Progenitor cell of endocrine pancreas (in vitro differentiated cells): ENCODE data around the gene TNP2. TPM values are rescaled to one million over a fixed set of nuclear protein-coding genes. Genes with fewer than 3 reads are reported as not detected.

Source experiments
- DNase-seq: peaks from one replicate; pipeline ENCODE4 v3.0.0; 2021; ENCODE audit warnings: low spot score; ENCODE audit not compliant: unreplicated experiment
- H3K27ac Mint-ChIP-seq: 2 replicates; pipeline ENCODE4 v1.8.0; 2021; ENCODE audit warnings: mild to moderate bottlenecking, moderate library complexity, mixed read lengths
- H3K27me3 Mint-ChIP-seq: 2 replicates; pipeline ENCODE4 v1.8.0; 2021; ENCODE audit warnings: mixed read lengths
- H3K36me3 Mint-ChIP-seq: 2 replicates; pipeline ENCODE4 v1.8.0; 2022; ENCODE audit warnings: mixed read lengths; ENCODE audit not compliant: insufficient read depth
- H3K4me1 Mint-ChIP-seq: 2 replicates; pipeline ENCODE4 v1.8.0; 2021; ENCODE audit warnings: low read depth, mixed read lengths
- H3K4me3 Mint-ChIP-seq: 2 replicates; pipeline ENCODE4 v1.8.0; 2021; ENCODE audit warnings: low read depth, mild to moderate bottlenecking, moderate library complexity, mixed read lengths
- H3K9me3 Mint-ChIP-seq: 2 replicates; pipeline ENCODE4 v1.8.0; 2021; ENCODE audit warnings: low read depth, mixed read lengths
- CTCF ChIP-seq: fragments of 200-600 bp; sonication (generic); IDR thresholded peaks from one replicate; pipeline ENCODE4 v1.5.0; 2021; ENCODE audit warnings: antibody characterized with exemption, mild to moderate bottlenecking; ENCODE audit not compliant: unreplicated experiment
- total RNA-seq: library from RNA; stranded (reverse); gene quantifications from 2 replicates; pipeline ENCODE4 v1.2.1, GENCODE V29; 2021

TNP2 gene
- total RNA-seq, 1 donor from 2014 or later, result not detected

- Mint-ChIP-seq H3K4me1 (peaks cover 3% of the 10 kb centered on the region), H3K9me3 (no peaks in the 10 kb centered on the region), H3K4me3 (no peak overlapping the region), H3K36me3 (no peaks in the 10 kb centered on the region), H3K27ac (no peak overlapping the region), H3K27me3 (peaks cover 3% of the 10 kb centered on the region)
- no peak for DNase-seq
- TF ChIP-seq CTCF, result no peak
Measured at GRCh38 chr16:11240636-11241473, 28.3 kb downstream of the TNP2 start.

GRCh38 chr16:11239644-11240632, 29.2 kb downstream of the TNP2 start:
- no peak overlapping the region for H3K27ac Mint-ChIP-seq
- H3K4me3 Mint-ChIP-seq, result no peak overlapping the region
- no peak for DNase-seq
- H3K36me3 Mint-ChIP-seq, result no peaks in the 10 kb centered on the region
- no peak for TF ChIP-seq CTCF
- H3K9me3 Mint-ChIP-seq, result no peaks in the 10 kb centered on the region
- peaks cover under 1% of the 10 kb centered on the region for H3K27me3 Mint-ChIP-seq
- no peaks in the 10 kb centered on the region for H3K4me1 Mint-ChIP-seq

- Mint-ChIP-seq H3K27me3 (no peaks in the 10 kb centered on the region), H3K4me3 (no peak overlapping the region), H3K4me1 (no peaks in the 10 kb centered on the region), H3K36me3 (no peaks in the 10 kb centered on the region), H3K9me3 (no peaks in the 10 kb centered on the region), H3K27ac (no peak overlapping the region)
- DNase-seq, result no peak
- no peak for TF ChIP-seq CTCF
Measured at GRCh38 chr16:11238272-11239202, 30.6 kb downstream of the TNP2 start.

- H3K9me3 Mint-ChIP-seq, result no peaks in the 10 kb centered on the region
- H3K4me1 Mint-ChIP-seq, result no peaks in the 10 kb centered on the region
- no peak overlapping the region for H3K4me3 Mint-ChIP-seq
- no peaks in the 10 kb centered on the region for H3K36me3 Mint-ChIP-seq
- no peaks in the 10 kb centered on the region for H3K27me3 Mint-ChIP-seq
- DNase-seq, result no peak
- no peak for TF ChIP-seq CTCF
- H3K27ac Mint-ChIP-seq, result no peak overlapping the region
Measured at GRCh38 chr16:11236461-11237254, 32.5 kb downstream of the TNP2 start.
